SK-N-SH treated with all-trans-retinoic acid at 6 μM for 48 hours (cell line): ENCODE data around the gene CBLIF.
A peak's percentile ranks its signal among the peaks of the same experiment; 100 is the strongest.

Experiments used
- ATAC-seq: fragments of 200-7000 bp; cut with Tn5 transposase; 3 replicates; pipeline ENCODE4 v1.9.1; 2020; ENCODE audit warnings: mild to moderate bottlenecking, moderate library complexity
- BACH2 ChIP-seq: fragments of 250-450 bp; sonication (Bioruptor Pico); IDR thresholded peaks from 2 replicates; pipeline ENCODE4 v1.9.0; 2021; ENCODE audit warnings: mild to moderate bottlenecking, borderline replicate concordance
- CREB5 ChIP-seq: fragments of 250-450 bp; sonication (Bioruptor Pico); IDR thresholded peaks from 2 replicates; pipeline ENCODE4 v1.5.1; 2020; ENCODE audit warnings: low read depth, mild to moderate bottlenecking, moderate library complexity
- CSDC2 ChIP-seq: fragments of 250-450 bp; sonication (Bioruptor Pico); IDR thresholded peaks from 2 replicates; pipeline ENCODE4 v1.5.0; 2020; ENCODE audit warnings: mild to moderate bottlenecking, moderate library complexity
- CSRNP3 ChIP-seq: fragments of 250-450 bp; sonication (Bioruptor Pico); IDR thresholded peaks from 2 replicates; pipeline ENCODE4 v1.5.1; 2021; ENCODE audit warnings: mild to moderate bottlenecking, moderate library complexity
- ESRRG ChIP-seq: fragments of 250-450 bp; sonication (Bioruptor Pico); IDR thresholded peaks from 2 replicates; pipeline ENCODE4 v1.6.1; 2021; ENCODE audit warnings: mild to moderate bottlenecking
- GLIS3 ChIP-seq: fragments of 250-450 bp; sonication (Bioruptor Pico); IDR thresholded peaks from 2 replicates; pipeline ENCODE4 v1.5.0; 2020; ENCODE audit warnings: mild to moderate bottlenecking, moderate library complexity
- ISL1 ChIP-seq: fragments of 250-450 bp; sonication (Bioruptor Pico); IDR thresholded peaks from 2 replicates; pipeline ENCODE4 v2.1.2; 2022; ENCODE audit warnings: mild to moderate bottlenecking, moderate library complexity
- OSR1 ChIP-seq: fragments of 250-450 bp; sonication (Bioruptor Pico); IDR thresholded peaks from 2 replicates; pipeline ENCODE4 v1.8.0; 2022; ENCODE audit warnings: moderate library complexity, mild to moderate bottlenecking, inconsistent platforms
- PATZ1 ChIP-seq: fragments of 250-450 bp; sonication (Bioruptor Pico); IDR thresholded peaks from 2 replicates; pipeline ENCODE4 v1.8.0; 2020; ENCODE audit warnings: mild to moderate bottlenecking, moderate library complexity, borderline replicate concordance
- PPARA ChIP-seq: fragments of 250-450 bp; sonication (Bioruptor Pico); IDR thresholded peaks from 2 replicates; pipeline ENCODE4 v1.5.0; 2020; ENCODE audit warnings: mild to moderate bottlenecking, borderline replicate concordance
- RARB ChIP-seq: fragments of 250-450 bp; sonication (Bioruptor Pico); IDR thresholded peaks from 2 replicates; pipeline ENCODE4 v1.8.0; 2021; ENCODE audit warnings: mild to moderate bottlenecking, moderate library complexity
- SNAI2 ChIP-seq: fragments of 250-450 bp; sonication (Bioruptor Pico); IDR thresholded peaks from 2 replicates; pipeline ENCODE4 v1.5.0; 2020; ENCODE audit warnings: mild to moderate bottlenecking, moderate library complexity
- TCF4 ChIP-seq: fragments of 250-450 bp; sonication (Bioruptor Pico); IDR thresholded peaks from 2 replicates; pipeline ENCODE4 v1.8.0; 2021; ENCODE audit warnings: mild to moderate bottlenecking, moderate library complexity, borderline replicate concordance
- TOX ChIP-seq: fragments of 250-450 bp; sonication (Bioruptor Pico); IDR thresholded peaks from 2 replicates; pipeline ENCODE4 v1.8.0; 2021; ENCODE audit warnings: mild to moderate bottlenecking, moderate library complexity, borderline replicate concordance
- TSHZ2 ChIP-seq: fragments of 250-450 bp; sonication (Bioruptor Pico); IDR thresholded peaks from 2 replicates; pipeline ENCODE4 v1.5.0; 2020; ENCODE audit warnings: mild to moderate bottlenecking, moderate library complexity
- ZFP3 ChIP-seq: fragments of 250-450 bp; sonication (Bioruptor Pico); IDR thresholded peaks from 2 replicates; pipeline ENCODE4 v1.5.0; 2020; ENCODE audit warnings: mild to moderate bottlenecking, moderate library complexity
- ZFP30 ChIP-seq: fragments of 450-650 bp; formaldehyde crosslinking; IDR thresholded peaks from 2 replicates; pipeline ENCODE4 v1.5.0; 2022; ENCODE audit warnings: mild to moderate bottlenecking, moderate library complexity
- ZNF565 ChIP-seq: fragments of 450-650 bp; formaldehyde crosslinking; conservative IDR thresholded peaks from 2 replicates; pipeline ENCODE4 v1.5.0; 2020; ENCODE audit warnings: low read depth, mild to moderate bottlenecking, moderate library complexity

CBLIF gene

GRCh38 chr11:59812220-59812619, 33.1 kb downstream of the CBLIF start:
- TF ChIP-seq TOX: no peak
- no peak for TF ChIP-seq BACH2 (CRISPR knock-in tag)
- TF ChIP-seq ISL1 (CRISPR knock-in tag): no peak
- TF ChIP-seq CSRNP3 (CRISPR knock-in tag): no peak
- no peak for TF ChIP-seq ZFP3 (CRISPR knock-in tag)
- TF ChIP-seq ZFP30 (CRISPR knock-in tag): no peak
- TF ChIP-seq CSDC2: no peak
- no peak for TF ChIP-seq CREB5 (CRISPR knock-in tag)
- no peak for TF ChIP-seq PPARA (CRISPR knock-in tag)
- TF ChIP-seq ZNF565 (CRISPR knock-in tag): no peak
- no peak for TF ChIP-seq SNAI2
- TF ChIP-seq, all 23 proteins: peak for 0
- no peak for ATAC-seq

GRCh38 chr11:59810911-59811259, 34.4 kb downstream of the CBLIF start:
- no peak for ATAC-seq

GRCh38 chr11:59810189-59810910, 34.9 kb downstream of the CBLIF start, which contains the start of gene MRPL16:
TSS of gene MRPL16 (minus strand) at chr11:59810778. CDS start at chr11:59810658, 120 bp downstream.
- TF ChIP-seq TSHZ2 (peak; percentile 87), GLIS3 (CRISPR knock-in tag) (0 out of 2 replicates have a peak, but pooled peaks have one; percentile 16), PATZ1 (no peak), PPARA (CRISPR knock-in tag) (0 out of 2 replicates have a peak, but pooled peaks have one; percentile 70), RARB (CRISPR knock-in tag) (no peak), OSR1 (CRISPR knock-in tag) (0 out of 2 replicates have a peak, but pooled peaks have one; percentile 64), ZFP3 (CRISPR knock-in tag) (peak; percentile 44; the same call in 1 of the 2 replicates)
- peak; percentile 98 for ATAC-seq

More at GRCh38 chr11:59810911-59811259, 34.4 kb downstream of the CBLIF start:
- TF ChIP-seq SNAI2: peak; percentile 91; the same call in 1 of the 2 replicates
- no peak for TF ChIP-seq ZFP30 (CRISPR knock-in tag)
- peak; percentile 41; the same call in 1 of the 2 replicates for TF ChIP-seq TOX

- no peak for ATAC-seq
- no peak for TF ChIP-seq TCF4 (CRISPR knock-in tag)
- no peak for TF ChIP-seq ZFP30 (CRISPR knock-in tag)
- no peak for TF ChIP-seq ESRRG (CRISPR knock-in tag)
- no peak for TF ChIP-seq CSRNP3 (CRISPR knock-in tag)
- no peak for TF ChIP-seq PATZ1
- no peak for TF ChIP-seq GLIS3 (CRISPR knock-in tag)
- no peak for TF ChIP-seq ZFP3 (CRISPR knock-in tag)
- TF ChIP-seq TSHZ2: no peak
- TF ChIP-seq TOX: no peak
- TF ChIP-seq ISL1 (CRISPR knock-in tag): no peak
- TF ChIP-seq PPARA (CRISPR knock-in tag): no peak
- TF ChIP-seq CSDC2: no peak
Measured at GRCh38 chr11:59807047-59807610, 38.2 kb downstream of the CBLIF start.
